Measurements from ENCODE around the gene FSD2.
"Not testable (repeated sequence)": the region's sequence is repeated elsewhere in the genome, so short reads cannot be mapped to it uniquely, and the experiment has no call there.

FSD2 gene

DNA sequence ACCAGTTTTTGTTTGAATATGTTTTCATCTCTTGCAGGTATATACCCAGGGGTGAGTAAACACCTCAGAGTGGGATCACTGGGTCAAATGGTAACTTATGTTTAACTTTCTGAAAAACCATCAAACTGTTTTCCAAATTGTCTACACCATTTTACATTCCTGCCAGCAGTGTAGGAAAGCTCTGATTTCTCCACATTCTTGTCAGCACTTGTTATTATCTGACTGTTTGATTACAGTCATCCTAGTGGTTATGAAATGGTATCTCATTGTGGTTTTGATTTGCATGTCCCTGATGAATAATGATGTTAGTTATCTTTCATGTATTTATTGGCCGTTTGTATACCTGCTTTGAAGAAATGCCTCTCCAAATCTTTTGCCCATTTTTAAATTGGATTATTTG, 13.8 kb downstream of the FSD2 start:
- DNase-seq (ENCODE audit: low read depth) = no peak

DNA sequence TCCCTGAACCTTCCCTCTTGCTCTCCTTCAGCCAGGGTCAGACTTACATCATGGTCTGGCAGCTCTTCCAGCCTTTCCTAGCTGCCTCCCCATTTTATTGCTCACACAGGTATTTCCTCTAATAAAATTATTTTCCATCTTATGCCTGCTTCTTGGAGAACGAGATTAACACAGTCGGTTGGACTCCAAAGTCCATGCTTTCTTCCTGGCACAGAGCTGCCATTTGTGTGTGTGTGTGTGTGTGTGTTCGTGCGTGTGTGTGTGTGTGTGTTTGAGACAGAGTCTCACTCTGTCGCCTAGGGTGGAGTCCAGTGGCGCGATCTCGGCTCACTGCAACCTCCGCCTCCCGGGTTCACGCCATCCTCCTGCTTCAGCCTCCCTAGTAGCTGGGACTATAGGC, 15.5 kb downstream of the FSD2 start:
- DNase-seq (ENCODE audit: low read depth) = no peak

DNA sequence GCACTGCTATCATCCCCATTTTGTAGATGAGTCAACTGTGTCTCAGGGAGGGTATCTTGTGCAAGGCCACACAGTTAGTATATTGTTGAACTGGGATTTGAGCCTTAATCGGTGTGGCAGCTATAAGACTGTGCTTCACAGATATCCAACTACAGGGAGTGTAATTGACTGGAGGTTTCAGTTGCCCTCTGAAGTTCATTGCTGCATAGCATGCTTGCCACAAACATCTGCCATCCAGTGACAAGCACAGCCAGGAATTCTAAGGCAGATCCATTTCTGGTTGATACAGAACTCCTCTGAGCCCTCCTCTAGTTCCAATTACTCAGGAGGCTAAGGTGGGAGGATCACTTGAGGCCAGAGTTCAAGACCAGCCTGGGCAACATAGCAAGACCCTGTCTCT, 16.4 kb downstream of the FSD2 start:
- no peak for DNase-seq (ENCODE audit: low read depth)

DNA sequence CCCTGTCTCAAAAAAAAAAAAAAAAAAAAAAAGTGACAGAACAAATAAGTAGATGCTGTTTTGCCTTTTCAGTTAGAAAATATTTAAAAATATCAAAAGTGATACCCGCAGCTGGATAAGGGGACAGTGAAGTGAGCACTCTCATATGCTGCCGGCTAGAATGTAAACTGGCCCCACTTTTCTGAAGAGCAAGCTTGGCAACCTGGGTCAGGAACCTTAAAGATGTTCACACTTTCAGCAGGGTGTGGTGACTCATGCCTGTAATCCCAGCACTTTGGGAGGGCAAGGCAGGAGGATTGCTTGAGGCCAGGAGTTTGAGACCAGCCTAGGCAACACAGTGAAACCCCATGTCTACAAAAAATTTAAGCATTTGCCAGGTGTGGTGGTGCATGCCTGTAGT, 17.4 kb downstream of the FSD2 start:
- DNase-seq (ENCODE audit: low read depth) = no peak

DNA sequence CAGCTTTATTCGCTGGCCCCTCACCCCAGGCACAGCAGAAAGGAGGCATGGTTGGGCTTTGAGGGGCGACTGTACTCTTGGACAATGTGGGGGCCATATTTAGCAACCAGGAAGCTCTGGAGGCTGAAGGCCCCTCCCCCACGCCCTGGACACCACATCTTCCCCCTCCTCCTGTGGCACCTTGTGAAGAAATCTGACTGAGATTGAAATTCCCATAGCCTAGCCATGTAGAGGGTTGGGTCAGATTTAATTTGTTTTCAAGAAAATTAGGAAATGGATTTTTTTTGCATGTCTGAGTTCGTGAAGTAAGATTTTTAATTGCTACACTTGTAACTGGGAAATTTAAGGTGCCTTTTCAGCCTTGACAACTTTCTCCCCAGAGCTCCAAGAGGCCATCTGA, 24.5 kb downstream of the FSD2 start:
- DNase-seq (ENCODE audit: low read depth) = no peak

DNA sequence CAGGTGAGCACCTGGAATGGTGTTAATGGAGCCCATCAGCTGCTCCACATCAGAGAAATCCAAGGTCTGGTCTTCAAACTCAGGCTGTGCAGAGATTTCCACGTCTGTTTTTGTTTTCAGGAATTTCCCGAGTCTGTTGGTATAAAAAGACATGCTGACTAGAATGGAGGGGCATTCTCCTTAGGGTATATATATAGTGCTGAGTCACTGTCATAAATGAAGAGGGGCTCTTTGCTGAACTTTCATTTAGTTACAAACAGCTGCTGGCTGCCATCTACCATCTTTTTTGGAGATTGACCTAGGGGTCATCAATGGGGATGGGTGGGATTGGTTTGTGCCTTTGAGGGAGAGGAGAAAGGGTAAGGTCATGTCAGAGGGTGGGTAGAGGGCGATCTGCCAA, 27.1 kb downstream of the FSD2 start:
- DNase-seq (ENCODE audit: low read depth) = no peak

DNA sequence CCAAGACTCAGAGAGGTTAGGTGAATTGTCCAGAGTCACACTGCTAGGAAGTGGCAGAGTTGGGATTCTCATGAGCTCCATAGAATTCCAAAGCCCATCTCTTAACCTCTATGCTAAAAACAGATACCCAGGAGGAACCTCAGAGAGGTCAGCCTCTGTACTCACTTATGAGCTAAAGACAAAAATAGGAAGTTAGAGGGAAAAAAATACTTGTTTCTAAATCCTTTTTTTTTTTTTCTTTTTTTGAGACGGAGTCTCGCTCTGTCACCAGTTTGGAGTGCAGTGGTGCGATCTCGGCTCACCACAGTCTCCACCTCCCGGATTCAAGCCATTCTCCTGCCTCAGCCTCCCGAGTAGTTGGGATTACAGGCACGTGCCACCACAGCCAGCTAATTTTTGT, 31.4 kb downstream of the FSD2 start:
- no peak for DNase-seq (ENCODE audit: low read depth)

DNA sequence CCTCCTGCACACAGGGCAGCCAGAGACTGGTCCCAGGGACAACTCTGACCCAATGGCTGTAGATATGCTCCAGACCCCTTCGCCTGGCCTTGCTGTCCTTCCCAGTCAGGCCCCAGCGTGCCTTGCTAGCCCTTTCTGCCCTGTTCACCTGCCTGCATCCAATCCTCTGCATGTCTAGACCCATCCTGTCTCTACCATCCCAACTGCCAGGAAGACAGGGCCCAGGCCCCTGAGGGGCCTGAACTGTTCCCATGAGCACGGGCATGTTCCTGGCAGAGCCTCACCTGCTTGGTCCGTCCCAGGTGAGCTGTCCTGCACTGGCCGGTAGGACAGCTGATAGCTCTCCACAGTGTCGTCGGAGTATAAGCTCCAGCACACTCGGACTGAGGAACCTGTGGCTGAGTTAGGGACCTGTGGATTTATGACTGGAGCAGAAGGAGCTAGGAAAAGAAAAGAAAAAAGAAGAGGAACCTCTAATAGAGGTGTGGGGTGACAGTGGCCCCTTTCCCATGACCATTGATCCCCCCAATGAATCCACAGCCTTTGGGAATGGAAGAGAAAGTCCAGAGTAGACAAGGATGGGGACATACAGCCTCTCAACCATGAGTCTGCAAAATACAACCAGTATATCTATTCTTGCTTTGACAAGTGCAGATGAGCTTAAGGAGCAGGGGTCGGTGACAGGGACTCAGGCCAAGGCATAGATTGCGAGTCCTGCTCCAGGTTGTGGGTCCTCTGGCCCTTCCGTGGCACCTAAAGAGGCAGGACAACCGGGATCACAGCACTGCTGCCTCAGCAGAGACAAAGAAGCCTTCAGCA, 33.9 kb downstream of the FSD2 start:
- no peak for DNase-seq (ENCODE audit: low read depth)

DNA sequence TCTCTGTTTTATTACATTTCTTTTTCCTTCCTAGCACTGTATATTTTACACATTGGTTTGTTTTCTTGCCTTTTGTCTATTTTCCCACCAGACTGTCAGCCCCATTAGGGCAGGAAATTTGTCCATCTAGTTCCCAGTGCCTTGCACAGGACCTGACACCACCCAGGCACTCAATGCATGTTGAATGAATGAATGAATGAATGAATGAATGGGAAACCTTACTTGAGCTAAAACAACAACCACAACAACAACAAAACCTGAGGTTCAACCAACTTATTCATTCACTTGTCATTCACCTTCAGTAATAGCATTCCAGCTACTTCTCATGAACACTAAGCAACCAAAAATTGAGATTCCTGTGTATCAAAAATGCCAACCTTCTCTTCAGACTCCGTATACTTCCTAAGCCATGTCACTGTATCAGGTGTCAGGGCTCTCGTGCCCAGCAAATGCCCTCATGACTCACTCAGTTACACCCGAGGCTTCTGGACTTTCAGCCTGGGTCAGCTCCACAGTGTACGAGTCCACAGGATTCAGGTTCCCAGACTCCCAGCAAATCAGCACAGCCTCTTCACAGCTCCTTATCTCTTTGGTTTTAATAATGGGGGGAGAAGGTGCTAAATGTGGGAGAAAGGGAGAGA, 37.3 kb downstream of the FSD2 start:
- DNase-seq (ENCODE audit: low read depth) = no peak

DNA sequence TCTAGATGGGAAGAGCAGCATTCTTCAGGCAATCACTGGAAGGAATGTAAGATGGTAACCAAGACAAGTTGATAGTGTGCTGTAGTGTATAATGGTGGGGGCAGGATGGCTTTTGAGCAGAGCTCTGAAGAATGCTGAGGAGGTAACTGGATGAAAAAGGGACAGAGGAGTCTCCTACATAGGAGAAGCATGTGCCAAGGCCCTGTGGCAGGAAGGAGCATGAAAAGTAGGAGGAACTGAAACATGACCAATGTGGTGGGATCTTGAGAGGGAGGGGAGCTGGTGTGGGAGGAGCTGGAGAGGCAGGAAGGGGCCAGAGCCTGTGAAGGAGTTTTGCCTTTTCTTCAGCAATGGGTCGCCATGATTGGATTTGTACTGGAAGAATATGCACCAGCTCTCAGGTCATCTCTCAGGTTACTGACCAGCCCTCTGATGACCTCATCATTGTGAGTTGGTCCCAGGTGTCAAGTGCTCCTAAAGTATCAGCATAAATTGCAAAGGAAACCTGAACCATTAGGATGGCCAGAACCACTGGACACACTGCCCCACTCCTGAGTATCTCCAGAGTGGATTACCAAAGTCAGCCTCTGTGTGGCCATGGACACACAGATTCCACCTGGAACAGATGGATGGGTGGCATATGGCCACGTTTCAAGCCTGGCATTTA, 38.6 kb downstream of the FSD2 start:
- DNase-seq (ENCODE audit: low read depth) = no peak

DNA sequence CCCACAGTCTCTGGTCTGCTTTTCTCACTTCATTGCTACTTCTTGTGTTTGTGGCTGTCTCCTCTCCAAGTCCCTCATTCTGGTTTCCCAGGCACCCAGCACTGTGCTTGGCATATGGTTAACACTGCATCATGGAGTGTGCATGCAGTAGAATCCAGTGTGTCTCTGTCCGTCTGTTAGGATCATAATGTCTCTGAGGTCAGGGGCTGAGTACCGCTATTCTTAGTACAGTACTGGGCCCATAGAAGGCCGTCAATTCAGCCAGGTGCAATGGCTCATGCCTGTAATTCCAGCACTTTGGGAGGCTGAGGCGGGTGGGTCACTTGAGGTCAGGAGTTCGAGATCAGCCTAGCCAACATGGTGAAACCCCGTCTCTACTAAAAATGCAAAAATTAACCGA, 39.7 kb downstream of the FSD2 start:
- not testable (repeated sequence) for DNase-seq (ENCODE audit: low read depth)

DNA sequence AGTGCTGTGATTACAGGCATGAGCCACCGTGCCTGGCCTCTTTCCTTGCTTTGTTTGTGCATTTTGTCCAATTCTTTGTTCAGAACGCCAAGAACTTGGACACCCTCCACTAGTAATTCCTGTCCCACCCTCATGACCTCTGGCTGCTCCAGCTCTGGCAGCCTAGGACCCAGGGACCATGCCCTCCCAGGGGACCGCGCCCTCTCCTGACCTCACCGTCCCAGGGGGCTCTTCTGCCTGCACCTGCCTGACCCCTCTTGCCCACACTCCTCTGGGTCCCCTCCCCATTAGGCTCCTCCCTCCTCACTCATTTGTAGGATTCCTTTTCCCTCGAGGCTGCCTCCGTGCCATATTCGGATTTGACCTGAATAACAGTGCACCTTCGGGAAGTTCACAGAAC, 41.1 kb downstream of the FSD2 start:
- no peak for DNase-seq (ENCODE audit: low read depth)

DNA sequence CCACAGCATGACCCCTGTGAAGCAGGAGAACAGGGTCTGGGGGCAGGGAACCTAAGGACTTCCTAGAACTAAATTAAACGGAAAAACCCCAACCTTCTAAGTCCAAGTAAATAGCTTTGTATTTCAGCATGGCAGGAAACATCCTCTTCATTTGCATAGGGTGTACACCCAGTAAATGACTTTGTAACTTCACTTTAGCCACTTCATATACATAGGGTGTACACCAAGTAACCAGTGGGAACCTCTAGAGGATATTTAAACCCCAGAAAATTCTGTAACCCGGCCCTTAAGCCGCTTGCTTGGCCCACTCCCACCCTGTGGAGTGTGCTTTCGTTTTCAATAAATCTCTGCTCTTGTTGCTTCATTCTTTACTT, 41.8 kb downstream of the FSD2 start:
- no peak for DNase-seq (ENCODE audit: low read depth)

DNA sequence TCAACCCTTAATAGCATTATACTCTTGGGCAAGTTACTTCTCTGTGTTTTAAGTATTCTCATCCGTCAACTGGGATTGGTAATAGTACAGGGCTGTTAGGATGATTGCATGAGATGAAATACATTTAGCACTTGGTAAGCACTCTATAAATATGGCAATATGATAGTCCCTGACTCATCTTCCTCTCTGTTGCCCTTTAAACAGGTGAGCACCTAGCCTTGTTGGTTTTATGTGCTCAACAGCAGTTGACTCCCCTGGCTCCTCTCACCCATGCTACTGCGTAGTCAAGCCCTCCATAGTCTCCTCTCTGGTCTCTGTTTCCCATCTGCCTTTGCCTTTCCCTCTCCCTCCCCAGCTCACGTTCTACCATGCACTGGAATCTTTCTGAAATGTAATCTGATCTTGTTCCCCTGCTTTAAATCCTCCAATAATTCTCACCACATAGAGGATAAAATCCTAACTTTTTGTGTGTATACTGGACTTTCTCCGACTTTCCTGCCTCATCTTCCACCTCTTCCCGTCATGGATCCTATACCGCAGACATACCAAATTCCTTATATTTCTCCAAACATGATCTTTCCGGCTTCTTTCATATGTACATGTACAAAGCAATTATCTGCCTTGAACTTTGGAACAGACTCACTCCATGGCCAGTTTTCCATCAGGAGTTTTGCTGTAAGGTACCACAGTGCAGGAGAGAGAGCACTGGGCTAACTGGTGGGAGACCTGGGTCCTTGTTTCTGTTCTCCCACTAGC, 42.3 kb downstream of the FSD2 start:
- no peak for DNase-seq (ENCODE audit: low read depth)

DNA sequence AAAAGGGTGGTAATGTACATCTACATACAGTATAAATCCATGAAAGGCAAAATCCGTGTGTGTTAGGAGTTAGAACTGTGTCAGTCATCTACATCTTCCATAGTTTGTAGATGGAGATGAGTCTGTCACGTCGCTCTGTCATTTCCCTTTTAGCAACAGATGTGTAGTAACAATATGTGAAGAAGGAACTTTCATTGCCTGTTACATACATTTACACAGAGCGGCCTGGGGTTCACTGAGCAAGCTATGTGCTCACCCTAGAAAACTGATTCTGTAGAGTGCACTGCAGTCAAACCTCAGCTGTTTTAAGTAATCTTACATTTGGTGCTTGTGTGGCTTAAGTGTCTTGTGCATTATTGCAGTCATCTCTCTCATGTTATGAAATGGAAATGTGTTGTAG, 54.6 kb downstream of the FSD2 start:
- no peak for DNase-seq (ENCODE audit: low read depth)

DNA sequence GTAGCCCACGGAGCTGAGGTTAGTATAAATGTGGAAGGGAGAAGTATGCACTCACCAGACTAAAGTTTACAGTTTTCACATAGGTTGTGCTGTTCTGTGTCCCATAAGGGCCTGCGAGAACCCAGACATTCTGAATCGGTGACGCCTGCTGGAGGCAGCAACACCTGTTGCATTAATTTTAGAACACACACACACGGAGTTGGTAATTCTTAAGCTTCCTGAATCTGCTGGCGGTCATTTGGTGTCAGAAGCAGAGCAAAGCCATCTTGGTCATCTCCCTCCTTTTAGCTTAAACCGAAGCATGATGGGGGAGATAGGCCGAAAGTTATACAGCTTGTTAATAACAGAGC, 55.1 kb downstream of the FSD2 start:
- DNase-seq (ENCODE audit: low read depth) = no peak

DNA sequence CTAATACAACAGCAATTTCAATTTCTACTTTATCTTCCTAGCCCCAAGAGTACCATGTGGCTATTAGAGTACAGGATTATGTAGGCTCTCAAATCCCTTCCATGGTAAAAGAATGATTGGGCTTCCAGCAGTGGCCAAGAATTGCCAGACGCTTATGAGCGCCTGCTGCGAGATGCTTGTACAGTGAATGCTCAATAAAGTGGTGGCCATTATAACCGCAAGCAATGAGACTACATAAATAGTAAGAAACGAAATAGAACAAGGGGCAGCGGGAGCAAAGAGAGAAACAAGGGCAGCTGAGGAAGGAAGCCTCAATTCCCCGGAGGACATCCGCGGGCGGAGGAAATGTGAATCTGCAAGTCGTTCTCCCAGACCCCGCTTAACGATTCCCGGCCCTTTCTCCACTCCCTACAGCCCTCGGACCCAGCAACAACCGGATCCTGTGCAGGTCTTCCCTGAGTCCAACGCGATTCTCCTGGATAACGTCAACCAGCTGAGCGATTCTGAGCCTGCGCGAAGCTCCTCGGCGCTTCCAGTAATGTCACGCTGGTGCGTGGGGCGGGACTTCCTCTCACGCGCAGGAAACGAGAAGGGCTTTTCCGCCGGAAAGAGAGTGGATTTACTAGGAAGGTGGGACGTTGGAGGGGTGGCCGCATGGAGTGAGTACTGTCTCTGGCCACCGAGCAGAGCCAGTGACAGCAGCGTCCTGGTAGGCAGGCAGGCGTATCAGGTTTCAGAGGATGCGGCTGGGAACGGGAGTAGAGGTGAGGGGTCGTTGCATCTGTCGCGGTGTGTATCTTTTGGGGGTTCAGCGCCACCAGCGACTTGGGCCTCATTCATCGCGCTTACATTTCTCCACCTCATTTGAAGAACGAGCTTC, 55.7 kb downstream of the FSD2 start:
- DNase-seq (ENCODE audit: low read depth) = peak; percentile 79

DNA sequence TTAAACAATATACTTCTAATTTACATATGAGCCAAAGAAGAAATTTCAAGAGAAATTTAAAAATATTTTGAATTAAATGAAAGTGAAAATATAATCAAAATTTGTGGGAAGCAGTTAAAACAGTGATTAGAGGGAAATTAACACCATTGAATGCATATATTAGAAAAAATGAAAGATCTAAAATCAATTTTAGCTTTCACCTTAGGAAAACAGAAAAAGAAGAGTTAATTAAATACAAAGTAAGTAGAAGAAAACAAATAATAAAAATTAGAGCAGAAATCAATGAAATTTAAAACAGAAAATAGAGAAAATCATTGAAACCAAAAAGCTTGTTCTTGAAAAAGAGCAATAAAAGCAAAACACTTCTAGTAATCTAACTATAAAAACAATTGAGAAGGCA, 57.6 kb downstream of the FSD2 start:
- no peak for DNase-seq (ENCODE audit: low read depth)

DNA sequence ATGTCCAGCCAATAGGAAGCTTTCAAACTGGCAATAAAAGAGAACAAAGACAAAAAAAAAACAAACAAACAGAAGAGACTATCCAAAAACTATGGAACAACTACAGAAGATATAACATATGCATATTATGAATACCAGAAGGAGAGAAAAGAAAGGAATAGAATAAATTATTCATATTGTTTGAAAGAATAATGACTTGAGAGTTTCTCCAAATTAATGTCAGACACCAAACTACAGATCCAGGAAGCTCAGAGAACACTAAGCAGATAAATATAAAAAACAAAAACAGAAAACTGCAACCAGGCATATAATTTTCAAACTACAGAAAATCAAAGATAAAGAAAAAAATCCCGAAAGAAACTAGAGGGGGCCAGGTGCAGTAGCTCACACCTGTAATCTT, 62.1 kb downstream of the FSD2 start:
- no peak for DNase-seq (ENCODE audit: low read depth)

DNA sequence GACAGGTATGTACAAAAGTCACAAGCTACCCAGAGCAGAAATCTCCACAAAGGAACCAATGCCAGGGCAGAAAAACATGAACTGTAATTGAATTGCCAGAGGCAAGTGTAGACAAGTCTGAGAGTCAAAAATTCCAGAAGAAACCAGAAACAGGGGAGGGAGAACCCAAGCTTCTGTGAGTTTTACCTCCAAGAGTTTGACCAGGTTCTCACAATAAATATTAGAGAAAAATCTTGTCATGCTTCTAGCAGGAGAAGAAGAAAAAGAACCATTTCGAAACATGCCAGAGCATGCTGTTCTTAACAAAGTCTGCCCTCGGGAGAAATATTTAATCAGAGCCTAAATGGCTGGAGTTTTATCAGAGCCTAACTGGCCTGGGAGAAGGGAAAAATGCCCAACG, 63.7 kb downstream of the FSD2 start:
- DNase-seq (ENCODE audit: low read depth) = no peak

DNA sequence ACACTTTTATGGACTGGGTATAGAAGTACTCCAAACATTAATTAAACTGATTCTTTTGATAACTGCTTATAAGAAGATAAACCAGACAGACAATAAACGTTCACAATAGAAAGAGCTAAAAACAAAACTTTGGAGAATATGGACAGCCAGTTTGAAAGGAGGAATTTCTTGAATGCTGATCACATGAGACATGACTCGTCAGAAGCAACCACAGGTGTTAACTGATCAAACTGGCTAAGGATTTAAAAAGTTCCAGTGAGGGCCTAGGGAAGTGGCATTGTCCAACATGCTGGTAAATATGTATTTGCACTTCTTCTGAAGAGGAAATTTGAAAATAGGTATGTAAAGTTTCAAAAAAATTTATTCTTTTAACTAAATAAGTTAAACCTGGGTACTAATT, 66.8 kb downstream of the FSD2 start:
- no peak for DNase-seq (ENCODE audit: low read depth)

DNA sequence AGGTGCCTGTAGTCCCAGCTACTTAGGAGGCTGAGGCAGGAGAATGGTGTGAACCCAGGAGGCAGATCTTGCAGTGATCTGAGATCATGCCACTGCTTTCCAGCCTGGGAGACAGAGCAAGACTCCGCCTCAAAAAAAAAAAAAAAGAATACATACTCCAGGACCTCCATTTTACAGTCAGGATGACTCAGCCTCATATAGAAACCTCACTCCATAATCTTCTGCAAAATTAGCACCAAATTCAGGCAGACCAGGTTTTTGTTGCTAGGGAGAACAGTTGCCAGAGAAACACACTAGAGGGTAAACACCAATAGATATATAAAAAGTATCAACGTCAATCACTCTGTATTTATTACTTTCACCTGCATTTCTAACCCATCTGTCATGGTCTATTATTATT, 67.9 kb downstream of the FSD2 start:
- no peak for DNase-seq (ENCODE audit: low read depth)
